Measurements from ENCODE around the gene CHD9.
"Not testable (repeated sequence)": the region's sequence is repeated elsewhere in the genome, so short reads cannot be mapped to it uniquely, and the experiment has no call there.

The CHD9 gene

GRCh38 chr16:53073022-53073421 is 18.2 kb downstream of the CHD9 start:
- no peak overlapping the region for H3K4me3 ChIP-seq (ENCODE audit: low read depth in 1 of 5, low read length in 5 of 5)
- H3K9ac ChIP-seq (ENCODE audit: low read length in 5 of 5), result no peak overlapping the region
- H3K27ac ChIP-seq (ENCODE audit: low read depth, low read length), result no peak overlapping the region
- no peaks in the 10 kb centered on the region for H3K27me3 ChIP-seq (ENCODE audit: control insufficient read depth in 5 of 5, insufficient read depth in 4 of 5, low read length in 5 of 5)
- no peaks in the 10 kb centered on the region for H3K9me3 ChIP-seq (ENCODE audit: control insufficient read depth in 5 of 5, low read length in 5 of 5)
- peaks cover 0 to 5% (median 3%) of the 10 kb centered on the region in 5 donors for H3K36me3 ChIP-seq (ENCODE audit: control insufficient read depth in 5 of 5, insufficient read depth in 5 of 5, low read length in 5 of 5)
- H3K4me1 ChIP-seq (ENCODE audit: control insufficient read depth in 5 of 5, insufficient read depth in 5 of 5, low read length in 5 of 5), result peaks cover 5 to 37% (median 25%) of the 10 kb centered on the region in 5 donors

- H3K27ac ChIP-seq (ENCODE audit: low read depth, low read length); H3K9me3 ChIP-seq (ENCODE audit: control insufficient read depth in 5 of 5, low read length in 5 of 5); H3K9ac ChIP-seq (ENCODE audit: low read length in 5 of 5); H3K27me3 ChIP-seq (ENCODE audit: control insufficient read depth in 5 of 5, insufficient read depth in 4 of 5, low read length in 5 of 5); H3K36me3 ChIP-seq (ENCODE audit: control insufficient read depth in 5 of 5, insufficient read depth in 5 of 5, low read length in 5 of 5); H3K4me3 ChIP-seq (ENCODE audit: low read depth in 1 of 5, low read length in 5 of 5): not testable (repeated sequence)
- H3K4me1 ChIP-seq (ENCODE audit: control insufficient read depth in 5 of 5, insufficient read depth in 5 of 5, low read length in 5 of 5), result peaks cover 5 to 35% (median 29%) of the 10 kb centered on the region in 5 donors
Observed at GRCh38 chr16:53074296-53074695, 19.5 kb downstream of the CHD9 start.

DNA sequence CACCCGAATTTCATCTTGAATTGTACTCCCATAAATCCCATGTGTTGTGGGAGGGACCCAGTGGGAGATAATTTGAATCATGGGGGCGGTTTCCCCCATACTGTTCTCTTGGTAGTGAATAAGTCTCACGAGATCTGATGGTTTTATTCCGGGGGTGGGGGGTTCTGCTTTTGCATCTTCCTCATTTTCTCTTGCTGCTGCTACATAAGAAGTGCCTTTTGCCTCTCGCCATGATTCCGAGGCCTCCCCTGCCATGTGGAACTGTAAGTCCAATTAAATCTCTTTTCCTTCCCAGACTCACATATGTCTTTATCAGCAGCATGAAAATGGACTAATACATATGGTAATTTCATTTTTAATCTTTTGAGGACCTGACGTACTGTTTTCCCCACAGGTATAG is 20.7 kb downstream of the CHD9 start:
- H3K4me1 ChIP-seq (ENCODE audit: control insufficient read depth in 5 of 5, insufficient read depth in 5 of 5, low read length in 5 of 5), result peaks cover 6 to 40% (median 39%) of the 10 kb centered on the region in 5 donors
- H3K27ac ChIP-seq (ENCODE audit: low read depth, low read length); H3K9ac ChIP-seq (ENCODE audit: low read length in 5 of 5); H3K9me3 ChIP-seq (ENCODE audit: control insufficient read depth in 5 of 5, low read length in 5 of 5); H3K4me3 ChIP-seq (ENCODE audit: low read depth in 1 of 5, low read length in 5 of 5); H3K27me3 ChIP-seq (ENCODE audit: control insufficient read depth in 5 of 5, insufficient read depth in 4 of 5, low read length in 5 of 5); H3K36me3 ChIP-seq (ENCODE audit: control insufficient read depth in 5 of 5, insufficient read depth in 5 of 5, low read length in 5 of 5): not testable (repeated sequence)

DNA sequence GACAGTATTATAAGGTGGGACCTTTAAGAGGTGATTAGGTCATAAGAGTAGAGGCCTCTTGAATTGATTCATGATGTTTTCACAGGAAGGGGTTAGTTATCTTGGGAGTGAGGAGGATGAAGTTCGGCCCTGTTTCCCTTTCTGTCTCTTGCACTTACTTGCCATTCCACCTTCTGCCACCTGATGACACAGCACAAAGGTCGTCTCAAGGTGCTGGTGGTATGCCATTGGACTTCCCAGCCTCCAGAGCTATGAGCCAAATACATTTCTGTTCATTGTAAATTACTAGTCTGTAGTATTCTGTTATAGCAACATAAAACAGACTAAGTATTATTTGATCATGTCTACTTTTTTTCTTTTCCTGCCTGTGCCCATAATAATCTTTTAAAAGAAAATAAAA is 23.5 kb downstream of the CHD9 start:
- H3K9me3 ChIP-seq (ENCODE audit: control insufficient read depth in 5 of 5, low read length in 5 of 5), result no peaks in the 10 kb centered on the region
- H3K4me3 ChIP-seq (ENCODE audit: low read depth in 1 of 5, low read length in 5 of 5), result no peak overlapping the region
- H3K27ac ChIP-seq (ENCODE audit: low read depth, low read length), result no peak overlapping the region
- peaks cover 12 to 36% (median 28%) of the 10 kb centered on the region in 5 donors for H3K4me1 ChIP-seq (ENCODE audit: control insufficient read depth in 5 of 5, insufficient read depth in 5 of 5, low read length in 5 of 5)
- H3K36me3 ChIP-seq (ENCODE audit: control insufficient read depth in 5 of 5, insufficient read depth in 5 of 5, low read length in 5 of 5), result no peaks in the 10 kb centered on the region
- H3K9ac ChIP-seq (ENCODE audit: low read length in 5 of 5), result no peak overlapping the region
- no peaks in the 10 kb centered on the region for H3K27me3 ChIP-seq (ENCODE audit: control insufficient read depth in 5 of 5, insufficient read depth in 4 of 5, low read length in 5 of 5)

GRCh38 chr16:53078765-53079485 is 24.1 kb downstream of the CHD9 start:
- Histone ChIP-seq H3K27me3 (ENCODE audit: control insufficient read depth in 5 of 5, insufficient read depth in 4 of 5, low read length in 5 of 5) (no peaks in the 10 kb centered on the region), H3K27ac (ENCODE audit: low read depth, low read length) (no peak overlapping the region)

GRCh38 chr16:53080345-53081031 is 25.7 kb downstream of the CHD9 start:
- Histone ChIP-seq H3K4me1 (ENCODE audit: control insufficient read depth in 5 of 5, insufficient read depth in 5 of 5, low read length in 5 of 5) (peaks cover 20 to 53% (median 47%) of the 10 kb centered on the region in 5 donors), H3K9me3 (ENCODE audit: control insufficient read depth in 5 of 5, low read length in 5 of 5) (no peaks in the 10 kb centered on the region), H3K36me3 (ENCODE audit: control insufficient read depth in 5 of 5, insufficient read depth in 5 of 5, low read length in 5 of 5) (no peaks in the 10 kb centered on the region), H3K27ac (ENCODE audit: low read depth, low read length) (peak overlapping the region; percentile 83), H3K27me3 (ENCODE audit: control insufficient read depth in 5 of 5, insufficient read depth in 4 of 5, low read length in 5 of 5) (no peaks in the 10 kb centered on the region), H3K4me3 (ENCODE audit: low read depth in 1 of 5, low read length in 5 of 5) (peak overlapping the region in 2 of 5 donors; percentile 32 to 53), H3K9ac (ENCODE audit: low read length in 5 of 5) (no peak overlapping the region)

More at GRCh38 chr16:53078765-53079485, 24.1 kb downstream of the CHD9 start:
- Histone ChIP-seq H3K4me3 (ENCODE audit: low read depth in 1 of 5, low read length in 5 of 5) (no peak overlapping the region), H3K4me1 (ENCODE audit: control insufficient read depth in 5 of 5, insufficient read depth in 5 of 5, low read length in 5 of 5) (peaks cover 12 to 39% (median 32%) of the 10 kb centered on the region in 5 donors), H3K36me3 (ENCODE audit: control insufficient read depth in 5 of 5, insufficient read depth in 5 of 5, low read length in 5 of 5) (no peaks in the 10 kb centered on the region), H3K9ac (ENCODE audit: low read length in 5 of 5) (no peak overlapping the region), H3K9me3 (ENCODE audit: control insufficient read depth in 5 of 5, low read length in 5 of 5) (no peaks in the 10 kb centered on the region)

DNA sequence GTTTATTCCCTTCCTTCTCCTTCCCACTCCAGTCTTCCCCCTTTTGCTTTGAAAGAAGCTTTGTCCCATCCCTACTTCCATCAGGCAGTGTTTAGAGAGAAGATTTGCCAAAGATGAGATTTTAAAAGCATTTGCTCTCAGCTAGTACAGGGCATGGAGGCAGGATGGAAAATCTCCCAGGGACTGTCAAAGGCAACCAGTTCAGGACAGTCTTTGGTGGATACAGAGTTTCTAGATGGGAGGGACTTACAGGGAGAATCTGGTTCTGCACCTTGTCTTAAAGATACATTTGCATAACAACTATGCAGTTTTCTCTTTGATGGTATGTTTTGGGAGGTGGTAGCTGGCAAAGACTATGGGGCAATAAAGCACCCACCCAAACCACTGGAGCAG is 26.2 kb downstream of the CHD9 start:
- Histone ChIP-seq H3K4me1 (ENCODE audit: control insufficient read depth in 5 of 5, insufficient read depth in 5 of 5, low read length in 5 of 5) (peaks cover 21 to 58% (median 53%) of the 10 kb centered on the region in 5 donors), H3K9me3 (ENCODE audit: control insufficient read depth in 5 of 5, low read length in 5 of 5) (no peaks in the 10 kb centered on the region), H3K9ac (ENCODE audit: low read length in 5 of 5) (no peak overlapping the region), H3K36me3 (ENCODE audit: control insufficient read depth in 5 of 5, insufficient read depth in 5 of 5, low read length in 5 of 5) (no peaks in the 10 kb centered on the region), H3K27me3 (ENCODE audit: control insufficient read depth in 5 of 5, insufficient read depth in 4 of 5, low read length in 5 of 5) (no peaks in the 10 kb centered on the region), H3K4me3 (ENCODE audit: low read depth in 1 of 5, low read length in 5 of 5) (no peak overlapping the region), H3K27ac (ENCODE audit: low read depth, low read length) (peak overlapping the region; percentile 83)

GRCh38 chr16:53081686-53082407 is 27.1 kb downstream of the CHD9 start:
- Histone ChIP-seq H3K9me3 (ENCODE audit: control insufficient read depth in 5 of 5, low read length in 5 of 5) (no peaks in the 10 kb centered on the region), H3K4me1 (ENCODE audit: control insufficient read depth in 5 of 5, insufficient read depth in 5 of 5, low read length in 5 of 5) (peaks cover 24 to 66% (median 61%) of the 10 kb centered on the region in 5 donors), H3K9ac (ENCODE audit: low read length in 5 of 5) (no peak overlapping the region), H3K27ac (ENCODE audit: low read depth, low read length) (peak overlapping the region; percentile 83), H3K4me3 (ENCODE audit: low read depth in 1 of 5, low read length in 5 of 5) (no peak overlapping the region), H3K27me3 (ENCODE audit: control insufficient read depth in 5 of 5, insufficient read depth in 4 of 5, low read length in 5 of 5) (no peaks in the 10 kb centered on the region), H3K36me3 (ENCODE audit: control insufficient read depth in 5 of 5, insufficient read depth in 5 of 5, low read length in 5 of 5) (no peaks in the 10 kb centered on the region)

DNA sequence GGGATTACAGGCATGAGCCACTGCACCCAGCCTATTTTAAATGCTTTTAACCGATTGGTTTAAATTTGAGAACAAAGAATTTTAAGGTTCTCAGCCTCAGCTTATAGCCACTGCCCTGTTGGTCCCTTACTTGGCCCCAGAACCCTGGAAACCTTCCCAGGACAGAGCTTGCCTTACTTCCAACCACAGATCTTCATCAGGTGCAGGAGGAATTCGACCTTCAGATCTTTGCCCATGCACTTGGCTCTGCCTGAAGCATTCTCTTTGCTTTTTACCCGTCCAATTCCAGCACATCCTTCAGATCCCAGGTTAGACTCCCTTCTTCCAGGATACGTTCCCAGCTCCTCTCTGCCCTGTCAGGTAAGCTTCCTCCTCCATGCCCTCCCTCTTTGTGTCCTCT is 27.7 kb downstream of the CHD9 start:
- H3K27me3 ChIP-seq (ENCODE audit: control insufficient read depth in 5 of 5, insufficient read depth in 4 of 5, low read length in 5 of 5), result no peaks in the 10 kb centered on the region
- no peaks in the 10 kb centered on the region for H3K9me3 ChIP-seq (ENCODE audit: control insufficient read depth in 5 of 5, low read length in 5 of 5)
- H3K4me3 ChIP-seq (ENCODE audit: low read depth in 1 of 5, low read length in 5 of 5), result no peak overlapping the region
- no peaks in the 10 kb centered on the region for H3K36me3 ChIP-seq (ENCODE audit: control insufficient read depth in 5 of 5, insufficient read depth in 5 of 5, low read length in 5 of 5)
- peaks cover 24 to 73% (median 67%) of the 10 kb centered on the region in 5 donors for H3K4me1 ChIP-seq (ENCODE audit: control insufficient read depth in 5 of 5, insufficient read depth in 5 of 5, low read length in 5 of 5)
- H3K27ac ChIP-seq (ENCODE audit: low read depth, low read length), result no peak overlapping the region
- H3K9ac ChIP-seq (ENCODE audit: low read length in 5 of 5), result no peak overlapping the region

GRCh38 chr16:53083119-53083518 is 28.3 kb downstream of the CHD9 start:
- no peak overlapping the region for H3K27ac ChIP-seq (ENCODE audit: low read depth, low read length)

More at GRCh38 chr16:53083119-53083518, 28.3 kb downstream of the CHD9 start:
- Histone ChIP-seq H3K36me3 (ENCODE audit: control insufficient read depth in 5 of 5, insufficient read depth in 5 of 5, low read length in 5 of 5) (no peaks in the 10 kb centered on the region), H3K4me3 (ENCODE audit: low read depth in 1 of 5, low read length in 5 of 5) (no peak overlapping the region), H3K9ac (ENCODE audit: low read length in 5 of 5) (no peak overlapping the region), H3K27me3 (ENCODE audit: control insufficient read depth in 5 of 5, insufficient read depth in 4 of 5, low read length in 5 of 5) (no peaks in the 10 kb centered on the region), H3K4me1 (ENCODE audit: control insufficient read depth in 5 of 5, insufficient read depth in 5 of 5, low read length in 5 of 5) (peaks cover 24 to 73% (median 70%) of the 10 kb centered on the region in 5 donors), H3K9me3 (ENCODE audit: control insufficient read depth in 5 of 5, low read length in 5 of 5) (no peaks in the 10 kb centered on the region)

All from subcutaneous abdominal adipose tissue (tissue), 5 donors.